ENCODE data around the gene CBY2.
"Not testable (repeated sequence)": the region's sequence is repeated elsewhere in the genome, so short reads cannot be mapped to it uniquely, and the experiment has no call there.

DNA sequence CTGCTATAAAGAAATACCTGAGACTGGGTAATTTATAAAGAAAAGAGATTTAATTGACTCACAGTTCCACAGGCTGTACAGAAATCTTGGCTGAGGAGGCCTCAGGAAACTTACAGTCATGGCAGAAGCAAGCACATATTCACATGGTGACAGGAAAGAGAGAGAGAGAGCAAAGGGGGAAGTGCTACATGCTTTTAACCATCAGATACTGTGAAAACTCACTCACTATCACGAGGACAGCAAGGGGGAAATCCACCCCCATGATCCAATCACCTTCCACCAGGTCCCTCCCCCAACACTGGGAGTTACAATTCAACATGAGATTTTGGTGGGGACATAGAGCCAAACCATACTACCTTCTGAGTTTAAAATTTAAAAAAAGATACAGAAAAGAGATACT lies 41.7 kb upstream of the CBY2 start:
- TF ChIP-seq, protein P1, sequence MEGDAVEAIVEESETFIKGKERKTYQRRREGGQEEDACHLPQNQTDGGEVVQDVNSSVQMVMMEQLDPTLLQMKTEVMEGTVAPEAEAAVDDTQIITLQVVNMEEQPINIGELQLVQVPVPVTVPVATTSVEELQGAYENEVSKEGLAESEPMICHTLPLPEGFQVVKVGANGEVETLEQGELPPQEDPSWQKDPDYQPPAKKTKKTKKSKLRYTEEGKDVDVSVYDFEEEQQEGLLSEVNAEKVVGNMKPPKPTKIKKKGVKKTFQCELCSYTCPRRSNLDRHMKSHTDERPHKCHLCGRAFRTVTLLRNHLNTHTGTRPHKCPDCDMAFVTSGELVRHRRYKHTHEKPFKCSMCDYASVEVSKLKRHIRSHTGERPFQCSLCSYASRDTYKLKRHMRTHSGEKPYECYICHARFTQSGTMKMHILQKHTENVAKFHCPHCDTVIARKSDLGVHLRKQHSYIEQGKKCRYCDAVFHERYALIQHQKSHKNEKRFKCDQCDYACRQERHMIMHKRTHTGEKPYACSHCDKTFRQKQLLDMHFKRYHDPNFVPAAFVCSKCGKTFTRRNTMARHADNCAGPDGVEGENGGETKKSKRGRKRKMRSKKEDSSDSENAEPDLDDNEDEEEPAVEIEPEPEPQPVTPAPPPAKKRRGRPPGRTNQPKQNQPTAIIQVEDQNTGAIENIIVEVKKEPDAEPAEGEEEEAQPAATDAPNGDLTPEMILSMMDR (conservative IDR thresholded peaks at IDR 0.05; ENCODE audit: low read length), result not testable (repeated sequence)
- TF ChIP-seq EZH2phosphoT487 (IDR thresholded peaks at IDR 0.05; ENCODE audit: borderline replicate concordance), result not testable (repeated sequence)

Data from Loucy (cell line).